OCI-LY1 (cell line): ENCODE results near the gene TAF4.

ENCODE experiments used
- EZH2 ChIP-seq: fragments of 200-600 bp; sonication (generic), shearing (Covaris generic); IDR thresholded peaks from 2 replicates; pipeline ENCODE4 v1.8.0; 2017; ENCODE audit warnings: borderline replicate concordance, mixed run types, mild to moderate bottlenecking, antibody characterized with exemption, low read length, moderate library complexity, mixed read lengths
- TF ChIP-seq, protein P1 (sequence below): fragments of 200-600 bp; sonication (generic), shearing (Covaris generic); IDR thresholded peaks from 2 replicates; pipeline ENCODE4 v1.5.1; 2017; ENCODE audit warnings: mild to moderate bottlenecking, antibody characterized with exemption, low read length, moderate library complexity, mixed read lengths

DNA sequence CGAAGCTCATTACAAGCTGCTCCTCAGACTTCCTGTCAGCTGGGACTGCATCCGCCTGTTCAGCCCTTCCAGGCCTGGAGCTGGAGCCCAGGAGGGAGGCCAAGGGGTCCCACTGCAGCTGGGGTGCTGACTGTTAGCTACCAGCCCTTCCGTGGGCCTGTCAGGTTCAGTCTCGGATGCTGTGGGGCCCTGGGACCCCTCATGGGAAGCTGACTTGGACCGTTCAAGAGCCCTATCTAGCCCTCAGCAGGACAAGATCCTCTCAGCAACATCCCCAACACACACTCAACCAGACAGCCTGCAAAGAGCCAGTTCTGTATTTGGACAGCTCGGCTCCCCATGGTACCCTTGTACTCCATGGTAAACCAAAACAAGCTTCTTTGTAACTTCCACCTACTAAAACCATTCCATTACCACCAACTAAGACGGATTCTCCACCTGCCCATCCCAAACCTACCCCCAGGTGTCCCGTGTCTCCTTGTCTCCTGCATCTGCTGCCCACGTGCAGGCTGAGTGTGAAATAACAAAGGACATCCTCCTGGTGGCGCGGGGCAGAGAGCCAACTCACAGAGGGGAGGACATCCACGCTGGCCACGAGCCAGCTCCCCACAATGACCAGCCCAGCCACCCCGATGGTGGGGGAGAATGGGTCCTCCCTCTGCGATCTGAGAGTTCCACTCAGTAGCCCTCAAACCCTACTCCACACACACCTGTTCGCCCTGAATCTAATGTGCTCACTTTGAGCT, 111.2 kb downstream of the TAF4 start:
- no peak for TF ChIP-seq EZH2
- TF ChIP-seq, protein P1, sequence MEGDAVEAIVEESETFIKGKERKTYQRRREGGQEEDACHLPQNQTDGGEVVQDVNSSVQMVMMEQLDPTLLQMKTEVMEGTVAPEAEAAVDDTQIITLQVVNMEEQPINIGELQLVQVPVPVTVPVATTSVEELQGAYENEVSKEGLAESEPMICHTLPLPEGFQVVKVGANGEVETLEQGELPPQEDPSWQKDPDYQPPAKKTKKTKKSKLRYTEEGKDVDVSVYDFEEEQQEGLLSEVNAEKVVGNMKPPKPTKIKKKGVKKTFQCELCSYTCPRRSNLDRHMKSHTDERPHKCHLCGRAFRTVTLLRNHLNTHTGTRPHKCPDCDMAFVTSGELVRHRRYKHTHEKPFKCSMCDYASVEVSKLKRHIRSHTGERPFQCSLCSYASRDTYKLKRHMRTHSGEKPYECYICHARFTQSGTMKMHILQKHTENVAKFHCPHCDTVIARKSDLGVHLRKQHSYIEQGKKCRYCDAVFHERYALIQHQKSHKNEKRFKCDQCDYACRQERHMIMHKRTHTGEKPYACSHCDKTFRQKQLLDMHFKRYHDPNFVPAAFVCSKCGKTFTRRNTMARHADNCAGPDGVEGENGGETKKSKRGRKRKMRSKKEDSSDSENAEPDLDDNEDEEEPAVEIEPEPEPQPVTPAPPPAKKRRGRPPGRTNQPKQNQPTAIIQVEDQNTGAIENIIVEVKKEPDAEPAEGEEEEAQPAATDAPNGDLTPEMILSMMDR, result no peak
